Epithelial cell of proximal tubule (primary cell): ENCODE results near the gene CYP4F22. TPM values are rescaled to one million over a fixed set of nuclear protein-coding genes. Genes with fewer than 3 reads are reported as not detected.

Experiments
- DNase-seq: peaks from one replicate; pipeline ENCODE4 v3.0.0-alpha.2; 2011; ENCODE audit warnings: low read depth
- H3K4me3 ChIP-seq: 2 replicates; pipeline ENCODE4 v1.5.1; 2011; ENCODE audit warnings: low read depth, mild to moderate bottlenecking, low read length
- total RNA-seq: library from RNA; depleted of rRNA; stranded (reverse); fragments of >200 nt; gene quantifications from 2 replicates; pipeline ENCODE4 v1.2.3, GENCODE V29; 2015
- TF ChIP-seq, protein P1 (sequence below): conservative IDR thresholded peaks from 2 replicates; pipeline ENCODE4 v1.5.1; 2012; ENCODE audit warnings: low read depth, mild to moderate bottlenecking, low read length

CYP4F22 gene
- total RNA-seq, 1 donor from 2014 or later: not detected

DNA sequence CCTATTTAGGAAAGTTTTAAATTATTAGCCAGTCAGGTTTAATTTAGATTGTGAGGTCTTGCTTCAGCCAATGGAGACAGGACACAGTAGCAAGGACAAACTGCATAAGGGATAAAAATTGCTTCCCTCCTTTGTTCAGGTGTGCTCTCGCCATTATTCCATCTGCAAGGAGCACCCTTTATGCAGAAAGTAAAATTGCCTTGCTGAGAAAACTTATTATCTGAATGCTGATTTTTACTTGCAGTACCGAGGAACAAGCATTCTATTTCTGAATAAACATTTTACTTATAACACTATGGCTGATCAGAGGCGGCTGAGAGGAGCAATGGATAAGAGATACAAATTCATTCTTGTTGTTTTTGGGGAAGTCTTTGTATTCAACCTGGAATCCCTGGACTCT lies 8.0 kb downstream of the CYP4F22 start:
- no peak overlapping the region for H3K4me3 ChIP-seq
- no peak for DNase-seq
- TF ChIP-seq, protein P1, sequence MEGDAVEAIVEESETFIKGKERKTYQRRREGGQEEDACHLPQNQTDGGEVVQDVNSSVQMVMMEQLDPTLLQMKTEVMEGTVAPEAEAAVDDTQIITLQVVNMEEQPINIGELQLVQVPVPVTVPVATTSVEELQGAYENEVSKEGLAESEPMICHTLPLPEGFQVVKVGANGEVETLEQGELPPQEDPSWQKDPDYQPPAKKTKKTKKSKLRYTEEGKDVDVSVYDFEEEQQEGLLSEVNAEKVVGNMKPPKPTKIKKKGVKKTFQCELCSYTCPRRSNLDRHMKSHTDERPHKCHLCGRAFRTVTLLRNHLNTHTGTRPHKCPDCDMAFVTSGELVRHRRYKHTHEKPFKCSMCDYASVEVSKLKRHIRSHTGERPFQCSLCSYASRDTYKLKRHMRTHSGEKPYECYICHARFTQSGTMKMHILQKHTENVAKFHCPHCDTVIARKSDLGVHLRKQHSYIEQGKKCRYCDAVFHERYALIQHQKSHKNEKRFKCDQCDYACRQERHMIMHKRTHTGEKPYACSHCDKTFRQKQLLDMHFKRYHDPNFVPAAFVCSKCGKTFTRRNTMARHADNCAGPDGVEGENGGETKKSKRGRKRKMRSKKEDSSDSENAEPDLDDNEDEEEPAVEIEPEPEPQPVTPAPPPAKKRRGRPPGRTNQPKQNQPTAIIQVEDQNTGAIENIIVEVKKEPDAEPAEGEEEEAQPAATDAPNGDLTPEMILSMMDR: no peak

DNA sequence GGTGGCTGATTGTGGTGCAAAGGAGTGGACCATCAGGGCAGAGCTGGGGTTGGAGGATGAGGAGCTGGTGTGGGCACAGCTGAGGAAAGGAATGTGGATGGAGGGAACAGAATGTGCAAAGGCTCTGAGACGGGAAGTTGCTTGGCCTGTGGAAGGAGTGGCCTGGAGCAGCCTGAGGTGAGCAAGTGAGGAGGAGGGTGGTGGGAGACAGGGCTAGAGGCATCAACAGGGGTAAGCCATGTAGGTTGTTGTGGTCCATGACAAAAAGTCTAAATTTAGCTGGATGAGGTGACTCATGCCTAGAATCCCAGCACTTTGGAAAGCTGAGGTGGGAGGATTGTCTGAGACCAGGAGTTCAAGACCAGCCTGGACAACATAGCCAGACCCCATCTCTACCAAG lies 9.5 kb downstream of the CYP4F22 start:
- TF ChIP-seq, protein P1: no peak
- no peak for DNase-seq
- no peak overlapping the region for H3K4me3 ChIP-seq

DNA sequence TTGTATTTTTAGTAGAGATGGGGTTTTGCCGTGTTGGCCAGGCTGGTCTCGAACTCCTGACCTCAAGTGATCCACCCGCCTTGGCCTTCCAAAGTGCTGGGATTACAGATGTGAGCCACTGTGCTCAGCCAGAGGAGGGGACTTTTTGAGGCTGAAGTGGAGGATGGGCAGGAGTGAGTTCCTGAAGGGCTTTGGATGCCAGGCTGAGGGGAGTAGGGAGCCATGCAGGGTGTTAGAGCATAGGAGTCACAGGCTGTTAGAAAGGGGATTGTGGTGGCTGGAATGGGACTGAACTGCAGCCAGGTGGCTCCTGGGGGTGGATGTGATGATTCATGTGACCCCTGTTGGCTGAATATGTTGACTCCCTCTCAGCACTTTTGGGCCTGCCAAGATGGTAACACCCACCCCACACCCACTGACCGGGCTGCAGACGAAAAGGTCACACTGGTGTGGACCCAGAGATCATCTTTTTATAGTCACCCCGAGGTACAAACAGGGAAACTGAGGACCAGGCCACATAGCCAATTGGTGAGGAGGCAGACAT lies 11.2 kb downstream of the CYP4F22 start:
- TF ChIP-seq, protein P1: no peak
- DNase-seq: no peak
- no peak overlapping the region for H3K4me3 ChIP-seq

DNA sequence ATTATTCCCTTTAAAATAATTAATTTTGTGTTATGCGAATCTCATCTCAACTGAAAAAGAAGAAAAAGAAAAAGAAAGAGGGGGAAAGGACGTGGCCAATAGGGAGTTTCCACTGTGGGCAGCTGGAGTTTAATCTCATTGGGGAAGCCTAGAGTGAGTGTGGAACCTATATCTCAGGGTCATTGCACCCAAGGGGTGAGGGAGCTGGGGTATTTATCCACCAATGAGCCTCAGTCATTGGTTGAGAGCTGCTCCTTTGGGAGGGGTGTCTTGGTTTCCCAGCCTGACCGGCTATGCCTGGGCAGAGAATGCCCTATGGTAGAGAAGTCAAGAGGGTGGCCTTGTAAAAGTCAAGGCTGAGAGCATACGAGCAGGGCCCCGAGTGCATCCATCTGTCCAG lies 16.5 kb downstream of the CYP4F22 start:
- H3K4me3 ChIP-seq: no peak overlapping the region
- no peak for DNase-seq
- TF ChIP-seq, protein P1: no peak

DNA sequence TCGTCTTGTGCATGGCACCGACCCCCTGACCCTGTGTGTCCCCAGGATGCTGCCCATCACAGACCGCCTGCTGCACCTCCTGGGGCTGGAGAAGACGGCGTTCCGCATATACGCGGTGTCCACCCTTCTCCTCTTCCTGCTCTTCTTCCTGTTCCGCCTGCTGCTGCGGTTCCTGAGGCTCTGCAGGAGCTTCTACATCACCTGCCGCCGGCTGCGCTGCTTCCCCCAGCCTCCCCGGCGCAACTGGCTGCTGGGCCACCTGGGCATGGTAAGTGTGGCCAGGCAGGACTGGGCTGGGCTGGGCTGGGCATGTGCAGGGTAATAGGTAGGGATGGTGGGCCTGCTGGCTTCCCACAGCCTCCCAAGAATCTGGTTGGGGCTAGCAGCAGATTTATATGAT lies 17.0 kb downstream of the CYP4F22 start:
- no peak overlapping the region for H3K4me3 ChIP-seq
- DNase-seq: no peak
- TF ChIP-seq, protein P1: no peak

DNA sequence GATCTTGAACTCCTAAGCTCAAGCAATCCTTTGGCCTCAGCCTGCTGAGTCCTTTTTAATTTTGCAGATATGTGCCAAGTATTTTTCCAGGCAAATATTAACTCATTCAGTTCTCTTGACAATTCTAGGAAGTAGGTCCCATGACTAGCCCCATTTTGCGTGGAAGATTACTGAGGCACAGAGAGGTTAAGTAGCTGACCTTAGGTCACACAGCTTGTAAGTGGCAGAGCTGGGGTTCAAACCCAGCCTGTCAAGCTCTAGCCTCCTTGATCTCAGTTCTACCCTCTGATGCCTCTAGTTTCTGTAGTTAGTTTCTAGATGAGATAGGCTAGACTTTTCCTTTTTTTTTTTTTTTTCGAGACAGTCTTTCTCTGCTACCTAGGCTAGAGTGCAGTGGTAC lies 18.1 kb downstream of the CYP4F22 start:
- no peak overlapping the region for H3K4me3 ChIP-seq
- DNase-seq: no peak
- TF ChIP-seq, protein P1: no peak

DNA sequence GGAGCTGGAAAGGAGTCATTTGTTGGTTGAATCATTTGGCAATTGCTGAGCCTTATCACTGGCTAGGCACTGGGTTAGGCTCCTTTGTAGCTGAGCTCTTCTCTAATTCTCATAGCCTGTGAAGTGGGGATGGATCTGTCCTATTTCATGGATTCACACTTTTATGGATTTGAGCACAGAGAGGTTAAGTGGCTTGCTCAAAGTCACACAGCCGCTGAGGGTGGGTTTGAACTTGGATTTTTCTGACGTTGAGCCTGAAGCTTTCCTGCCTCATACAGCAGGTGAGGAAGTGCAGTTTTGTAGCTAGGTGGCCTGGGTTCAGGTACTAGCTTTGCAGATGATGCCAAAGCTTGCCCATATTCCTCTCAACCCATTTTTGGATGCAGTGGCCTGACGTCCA lies 19.4 kb downstream of the CYP4F22 start:
- TF ChIP-seq, protein P1: no peak
- H3K4me3 ChIP-seq: no peak overlapping the region
- DNase-seq: no peak
